Inflammatory macrophage treated with lipopolysaccharide for 1 hour (primary cell): Measurements from ENCODE around the gene STPG3.

ENCODE experiments used
- DNase-seq, 2 donors: peaks; one replicate each; pipeline ENCODE4 v3.0.0-alpha.2; 2020 to 2022

STPG3 gene

GRCh38 chr9:137281345-137282116 lies 30.4 kb downstream of the STPG3 start:
- DNase-seq: no peak

- DNase-seq: peak; percentile 20 to 46
Measured at GRCh38 chr9:137286975-137287383, 35.9 kb downstream of the STPG3 start.

- DNase-seq: no peak
Measured at GRCh38 chr9:137293094-137293481, 42.0 kb downstream of the STPG3 start.

DNA sequence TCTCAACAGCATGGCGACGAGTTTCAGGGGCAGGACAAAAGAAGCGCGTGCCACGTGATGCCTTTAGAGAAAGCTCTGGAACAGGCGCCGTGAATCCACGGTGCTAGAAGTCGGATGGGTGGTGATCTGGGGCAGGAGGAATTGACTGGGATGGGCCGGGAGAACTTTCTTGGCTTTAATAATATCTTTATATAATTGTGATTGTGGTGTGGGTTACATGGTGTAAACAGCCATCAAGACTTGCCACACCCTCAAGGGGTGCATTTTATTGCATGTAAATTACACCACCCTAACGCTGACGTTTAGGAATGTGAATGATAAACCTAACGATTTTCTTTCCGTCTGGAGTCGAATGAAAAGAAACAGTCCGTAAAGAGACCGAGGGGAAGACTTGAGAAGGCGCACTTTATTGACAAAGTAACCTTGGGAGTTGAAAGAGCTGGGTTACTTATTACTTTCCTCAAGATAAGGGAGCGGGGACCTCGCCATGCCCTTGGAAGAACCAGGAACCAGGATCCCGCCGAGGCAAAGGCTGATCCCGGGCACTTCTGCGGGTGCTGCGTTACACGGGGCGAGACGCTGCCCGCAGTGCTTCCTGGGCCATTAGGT lies 42.5 kb downstream of the STPG3 start:
- no peak for DNase-seq

DNA sequence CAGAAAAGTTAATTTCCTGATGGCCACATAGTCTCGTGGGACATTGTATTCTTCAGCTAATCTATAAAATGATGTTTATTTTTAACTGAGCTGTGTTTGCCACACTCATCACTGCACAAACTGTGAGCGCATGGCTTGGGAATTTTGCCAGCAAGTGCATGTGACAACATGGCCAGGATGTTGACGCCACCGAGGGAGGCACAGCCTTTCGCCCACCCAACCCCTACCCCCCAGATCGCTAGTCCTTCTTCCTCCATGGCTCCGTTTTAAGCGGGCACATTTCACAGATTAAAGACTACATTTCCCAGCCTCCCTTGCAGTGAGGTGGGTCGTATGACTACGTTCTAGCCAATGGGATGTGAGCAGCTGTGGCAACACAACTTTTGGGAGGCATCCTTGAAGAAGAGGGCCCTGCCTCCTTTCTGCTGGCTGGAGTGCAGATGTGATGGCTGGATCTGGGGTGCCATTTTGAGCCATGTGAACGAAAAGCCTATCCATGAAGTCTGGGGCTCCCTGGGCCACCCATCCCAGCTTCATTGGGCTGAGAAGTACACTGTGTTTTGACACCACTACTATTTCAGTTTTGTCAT lies 43.1 kb downstream of the STPG3 start:
- peak; percentile 33 to 34 for DNase-seq

DNA sequence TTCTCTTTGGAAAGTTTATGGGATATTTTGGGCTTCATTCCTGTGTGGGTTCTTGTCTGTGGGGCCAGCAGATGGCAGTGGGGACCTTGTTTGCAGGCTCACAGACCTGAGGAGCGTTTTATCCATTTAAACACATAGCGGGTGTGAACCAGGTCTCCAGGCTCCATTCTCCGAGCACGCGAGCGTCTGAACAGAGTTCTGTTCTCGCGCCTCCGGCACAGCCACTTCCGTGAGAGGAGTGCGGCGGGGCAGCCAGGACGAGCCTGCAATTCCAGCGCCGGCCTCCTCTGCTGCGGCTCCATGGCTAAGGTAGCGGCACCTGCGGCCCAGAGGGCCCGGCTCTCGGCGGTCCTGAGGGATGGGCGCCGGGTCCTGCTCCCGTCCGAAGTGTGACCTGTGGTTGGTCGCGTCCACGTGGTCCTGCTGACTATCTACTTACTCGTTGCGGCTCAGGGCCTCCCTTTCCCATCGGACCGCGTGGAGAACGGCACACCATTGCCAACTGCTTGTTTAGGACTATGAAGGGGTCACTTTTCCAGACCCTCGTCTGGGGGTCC lies 43.7 kb downstream of the STPG3 start:
- DNase-seq: peak in 1 of 2 donors; percentile 16

- DNase-seq: peak in 1 of 2 donors; percentile 26
Measured at GRCh38 chr9:137295238-137295811, 44.2 kb downstream of the STPG3 start.

- DNase-seq: no peak
Measured at GRCh38 chr9:137295849-137296669, 45.0 kb downstream of the STPG3 start.

GRCh38 chr9:137296670-137297664 lies 45.9 kb downstream of the STPG3 start:
- DNase-seq: no peak

DNA sequence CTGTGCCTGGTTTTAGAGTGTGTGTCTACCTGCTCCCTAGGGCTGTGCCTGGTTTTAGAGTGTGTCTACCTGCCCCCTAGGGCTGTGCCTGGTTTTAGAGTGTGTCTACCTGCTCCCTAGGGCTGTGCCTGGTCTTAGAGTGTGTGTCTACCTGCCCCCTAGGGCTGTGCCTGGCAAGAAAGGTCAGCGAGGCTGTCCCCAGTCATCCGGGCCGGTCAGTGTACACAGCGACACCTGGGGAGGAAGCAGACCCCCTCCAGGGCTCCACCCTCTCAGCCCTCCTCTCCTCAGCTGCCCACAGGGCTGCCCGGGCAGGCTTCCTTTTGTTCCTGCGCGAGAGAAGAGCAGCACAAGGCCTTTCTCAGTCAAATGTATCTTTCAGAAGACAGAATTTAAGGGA lies 46.9 kb downstream of the STPG3 start:
- DNase-seq: no peak

- no peak for DNase-seq
Measured at GRCh38 chr9:137298401-137299202, 47.5 kb downstream of the STPG3 start.

DNA sequence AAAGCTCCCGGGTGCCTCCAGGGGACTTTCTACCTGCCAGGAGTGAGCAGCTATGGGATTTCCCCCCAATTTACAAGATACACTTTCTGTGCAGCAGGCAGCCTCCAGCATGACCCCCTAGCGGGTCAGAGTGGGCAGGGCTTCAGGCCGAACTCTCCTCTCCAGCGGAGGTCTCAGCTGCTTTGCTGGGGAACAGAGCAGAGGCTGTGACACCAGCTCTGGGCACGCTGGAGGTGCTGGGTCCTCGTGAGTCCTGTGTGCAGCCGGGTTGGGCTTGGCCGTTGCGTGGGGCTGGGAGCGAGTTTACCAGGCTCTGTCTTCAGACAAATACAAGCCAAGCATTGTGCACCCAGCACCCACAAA lies 48.1 kb downstream of the STPG3 start:
- no peak for DNase-seq

- no peak for DNase-seq
Measured at GRCh38 chr9:137299938-137300337, 48.9 kb downstream of the STPG3 start.

- DNase-seq: no peak
Measured at GRCh38 chr9:137300567-137301080, 49.5 kb downstream of the STPG3 start.

DNA sequence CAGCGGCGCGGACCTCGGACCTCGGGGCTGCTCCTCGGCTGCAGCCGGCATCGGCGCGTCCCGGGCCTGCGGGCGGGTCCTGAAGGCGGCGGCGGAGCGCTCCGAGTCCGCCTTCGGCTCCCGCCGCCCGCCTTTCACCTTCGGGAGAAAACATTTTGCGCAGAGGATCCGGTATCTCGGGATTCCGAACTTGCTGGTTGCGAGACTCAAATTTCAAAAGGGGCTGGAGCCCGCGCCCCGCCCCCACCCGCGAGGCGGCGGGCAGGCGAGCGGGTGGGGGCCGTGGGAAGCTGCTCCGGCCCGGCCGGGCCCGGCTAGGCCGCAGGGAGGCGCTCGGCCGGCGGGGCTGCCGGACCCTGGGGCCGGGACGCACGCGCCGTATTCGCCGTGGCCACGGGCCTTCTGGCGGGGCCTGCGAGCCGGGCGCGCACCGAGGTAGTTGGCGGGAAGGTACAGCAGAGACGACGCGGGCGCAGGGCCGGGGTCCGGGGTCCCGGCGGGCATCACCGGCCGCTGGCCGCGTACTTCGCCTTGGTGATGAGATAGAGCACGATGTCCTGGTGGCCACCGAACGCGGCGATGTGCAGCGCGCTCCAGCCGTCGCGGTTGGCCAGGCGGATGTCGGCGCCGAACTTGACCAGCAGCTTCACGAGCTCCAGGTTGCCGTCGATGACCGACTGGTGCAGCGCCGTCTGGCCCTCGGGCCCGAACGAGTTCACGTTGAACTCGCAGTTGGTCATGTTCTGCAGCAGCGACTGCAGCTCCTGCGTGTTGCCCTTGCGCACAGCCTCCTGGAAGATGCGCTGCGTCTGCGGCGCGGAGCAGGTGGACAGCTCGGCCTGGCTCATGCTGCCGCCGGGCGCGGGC lies 50.2 kb downstream of the STPG3 start:
- peak in 1 of 2 donors; percentile 19 for DNase-seq

- peak; percentile 80 to 90 for DNase-seq
Measured at GRCh38 chr9:137302118-137302448, 51.0 kb downstream of the STPG3 start, which contains the start of gene NRARP. TSS of gene NRARP (minus strand) at chr9:137302271. CDS start at chr9:137301928, 343 bp downstream.

GRCh38 chr9:137302449-137303150 lies 51.5 kb downstream of the STPG3 start:
- DNase-seq: peak in 1 of 2 donors; percentile 51
